B cell (primary cell): ENCODE measurements around the gene COQ4. TPM values are rescaled to one million over a fixed set of nuclear protein-coding genes. Genes with fewer than 3 reads are reported as not detected.

Experiments
- ATAC-seq: fragments of 200-7000 bp; cut with Tn5 transposase; one replicate; pipeline ENCODE4 v1.10.0; 2021; ENCODE audit warnings: low read depth, mild to moderate bottlenecking, moderate number of reproducible peaks, moderate library complexity
- CTCF ChIA-PET: fragments of 350-600 bp; sonication (Branson Sonifier 250); formaldehyde crosslinking; loops from one replicate; lab custom pipeline; 2021; ENCODE audit warnings: antibody characterized with exemption, inconsistent platforms; lab: Charles Lee
- POLR2A ChIA-PET: fragments of 350-600 bp; sonication (Branson Sonifier 250); formaldehyde crosslinking; loops from one replicate; lab custom pipeline; 2021; ENCODE audit warnings: antibody characterized with exemption; lab: Charles Lee
- DNase-seq: peaks from one replicate; pipeline ENCODE4 v3.0.0; 2013
- H2AFZ ChIP-seq: 2 replicates; pipeline ENCODE4 v1.6.1; 2012; ENCODE audit warnings: mild to moderate bottlenecking, low read depth, low read length; ENCODE audit not compliant: insufficient read depth, poor library complexity, severe bottlenecking
- H3K27ac ChIP-seq, 2 donors: 1 replicate in 1 of 2; 2 replicates in 1 of 2; pipeline ENCODE4 v1.5.1; 2012 to 2013; ENCODE audit warnings: low read length in 2 of 2, mild to moderate bottlenecking in 2 of 2, moderate library complexity in 1 of 2
- H3K27me3 ChIP-seq, 4 experiments: fragments of 200-600 bp in 1 of 4; sonication (generic) in 1 of 4; replicated peaks in 1 of 4; 1 replicate in 2 of 4; 2 replicates in 2 of 4; pipeline versions ENCODE4 v1.6.1 to v1.7.0; 2013 to 2016; ENCODE audit warnings: low read length in 3 of 4, mild to moderate bottlenecking in 2 of 4, mixed read lengths in 1 of 4, moderate library complexity in 1 of 4; ENCODE audit not compliant: insufficient read depth in 4 of 4, control insufficient read depth in 3 of 4; ENCODE audit errors: control extremely low read depth in 1 of 4
- H3K36me3 ChIP-seq, 2 experiments: replicated peaks in 1 of 2; 1 replicate in 1 of 2; 2 replicates in 1 of 2; pipeline versions ENCODE4 v1.6.1 to v1.7.1; 2013; ENCODE audit warnings: low read length in 1 of 2; ENCODE audit not compliant: insufficient read depth in 2 of 2, control insufficient read depth in 1 of 2; ENCODE audit errors: control extremely low read depth in 1 of 2, extremely low read depth in 1 of 2
- H3K4me1 ChIP-seq, 2 donors: fragments of 200-600 bp in 1 of 2; sonication (generic) in 1 of 2; 1 replicate in 1 of 2; 2 replicates in 1 of 2; pipeline versions ENCODE4 v1.5.1 to v1.6.1; 2013 to 2017; ENCODE audit warnings: low read length in 2 of 2; ENCODE audit not compliant: control insufficient read depth in 2 of 2, insufficient read depth in 2 of 2
- H3K4me2 ChIP-seq: replicated peaks from 2 replicates; pipeline ENCODE3; 2012; ENCODE audit warnings: mild to moderate bottlenecking, low read depth, low read length; ENCODE audit not compliant: poor library complexity, severe bottlenecking
- H3K4me3 ChIP-seq, 5 experiments: fragments of 200-600 bp in 1 of 5; sonication (generic) in 1 of 5; 1 replicate in 3 of 5; 2 replicates in 2 of 5; pipeline versions ENCODE4 v1.5.1 to v1.7.0; 2011 to 2016; ENCODE audit warnings: low read length in 4 of 5, mild to moderate bottlenecking in 4 of 5, low read depth in 2 of 5, control low read depth in 1 of 5, moderate library complexity in 1 of 5; ENCODE audit not compliant: insufficient read depth in 1 of 5; ENCODE audit errors: control extremely low read depth in 1 of 5, extremely low read depth in 1 of 5
- H3K79me2 ChIP-seq: fragments of 200-600 bp; sonication (generic); one replicate; pipeline ENCODE4 v1.6.0; 2016; ENCODE audit warnings: low read length; ENCODE audit not compliant: control insufficient read depth, insufficient read depth
- H3K9ac ChIP-seq: fragments of 200-600 bp; sonication (generic); 2 replicates; pipeline ENCODE4 v1.6.1; 2017; ENCODE audit warnings: mild to moderate bottlenecking, low read length, moderate library complexity
- H3K9me3 ChIP-seq, 3 donors: one replicate each; pipeline versions ENCODE4 v1.6.1 to v1.7.1; 2013; ENCODE audit warnings: low read length in 2 of 3; ENCODE audit not compliant: control insufficient read depth in 2 of 3, insufficient read depth in 1 of 3; ENCODE audit errors: control extremely low read depth in 1 of 3
- H4K20me1 ChIP-seq: 2 replicates; pipeline ENCODE4 v1.6.0; 2012; ENCODE audit warnings: mild to moderate bottlenecking, low read length; ENCODE audit not compliant: insufficient read depth, control insufficient read depth, poor library complexity, severe bottlenecking
- H3K27ac Mint-ChIP-seq: one replicate; pipeline ENCODE4 v1.8.0; 2021; ENCODE audit warnings: mixed read lengths
- H3K27me3 Mint-ChIP-seq: one replicate; pipeline ENCODE4 v1.8.0; 2021; ENCODE audit warnings: mixed read lengths
- H3K4me1 Mint-ChIP-seq: one replicate; pipeline ENCODE4 v1.8.0; 2021; ENCODE audit warnings: mixed read lengths
- H3K4me3 Mint-ChIP-seq: one replicate; pipeline ENCODE4 v1.8.0; 2021; ENCODE audit warnings: mixed read lengths
- H3K9me3 Mint-ChIP-seq: one replicate; pipeline ENCODE4 v1.8.0; 2022; ENCODE audit warnings: mixed read lengths; ENCODE audit not compliant: insufficient read depth
- CTCF ChIP-seq: fragments of 200-600 bp; IDR thresholded peaks from one replicate; pipeline ENCODE4 v1.8.0; 2022; ENCODE audit warnings: antibody characterized with exemption, mild to moderate bottlenecking
- EZH2 ChIP-seq: IDR thresholded peaks from 2 replicates; pipeline ENCODE4 v1.6.1; 2012; ENCODE audit warnings: borderline replicate concordance, low read depth, mild to moderate bottlenecking, moderate library complexity, low read length; ENCODE audit not compliant: insufficient read depth, poor library complexity, severe bottlenecking
- WGBS: methylation state at CpG from one replicate; pipeline ENCODE4 v1.1.5; 2013; ENCODE audit warnings: missing lambda C conversion rate; ENCODE audit not compliant: insufficient coverage; 5-methylcytosine and 5-hydroxymethylcytosine counted together
- intact Hi-C: fragments of 100-400 bp; cut with micrococcal nuclease; formaldehyde crosslinking; loops from one replicate; pipeline ENCODE4 v1.10.0; 2022
- polyA plus RNA-seq: library from polyadenylated mRNA; depleted of rRNA; stranded (reverse); fragments of >200 nt; gene quantifications from 2 replicates; pipeline ENCODE4 v1.2.3, GENCODE V29; 2012
- total RNA-seq, 2 donors: library from RNA; stranded (reverse); fragments of 120-200 nt in 1 of 2; gene quantifications; 1 replicate in 1 of 2; 2 replicates in 1 of 2; pipeline versions ENCODE4 v1.2.3 to v1.2.4, GENCODE V29; 2013 to 2022

The COQ4 gene
- total and polyA plus RNA-seq, 2 donors (not counting 1 experiment from before 2014, with no cell fraction given): 54.9 to 62.8 TPM

- no peak overlapping the region for H3K4me2 ChIP-seq
- no peak for ATAC-seq
- Mint-ChIP-seq H3K4me1 (peaks cover 10% of the 10 kb centered on the region), H3K9me3 (no peaks in the 10 kb centered on the region), H3K27me3 (no peaks in the 10 kb centered on the region), H3K4me3 (no peak overlapping the region), H3K27ac (no peak overlapping the region)
- H3K4me1 ChIP-seq: peaks cover 7 to 10% of the 10 kb centered on the region in 2 donors
- H2AFZ ChIP-seq: no peak overlapping the region
- H3K27ac ChIP-seq: no peak overlapping the region
- H3K79me2 ChIP-seq: peaks cover 3% of the 10 kb centered on the region
- ChIA-PET POLR2A (no interaction called here), CTCF (no interaction called here)
- no peak for DNase-seq
- no peaks in the 10 kb centered on the region for H3K27me3 ChIP-seq
- no peaks in the 10 kb centered on the region for H4K20me1 ChIP-seq
- no peak for TF ChIP-seq EZH2
- TF ChIP-seq CTCF: no peak
- no CpG with 5 or more reads among the region's 2 CpGs for WGBS
- no peaks in the 10 kb centered on the region for H3K9me3 ChIP-seq
- intact Hi-C loops: no loop called here
- H3K9ac ChIP-seq: no peak overlapping the region
- peaks cover 0 to 40% of the 10 kb centered on the region in 2 experiments for H3K36me3 ChIP-seq
- H3K4me3 ChIP-seq: no peak overlapping the region
Measured at GRCh38 chr9:128317629-128318028, 5.0 kb upstream of the COQ4 start.

DNA sequence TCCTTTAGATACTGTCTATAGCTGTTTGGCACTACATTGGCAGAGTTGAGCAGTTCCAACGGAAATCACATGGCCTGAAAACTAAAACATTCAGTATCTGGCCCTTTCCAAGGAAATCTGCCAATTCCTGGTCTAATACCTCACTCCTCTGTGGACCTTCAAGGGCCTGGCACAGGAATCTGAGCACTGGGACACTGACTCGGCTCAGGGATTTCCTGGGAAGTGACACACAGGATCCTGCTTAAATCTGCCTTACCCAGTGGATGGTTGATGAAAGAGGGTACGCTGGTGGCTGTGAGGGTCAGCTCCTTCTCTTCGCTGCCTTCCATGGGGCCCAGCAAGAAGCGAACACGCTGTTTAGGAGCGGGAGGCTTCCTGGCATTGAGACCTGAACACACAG lies 1.3 kb upstream of the COQ4 start:
- H3K27me3 Mint-ChIP-seq: no peaks in the 10 kb centered on the region
- TF ChIP-seq CTCF (no peak), EZH2 (no peak)
- Histone ChIP-seq H4K20me1 (no peaks in the 10 kb centered on the region), H3K36me3 (peaks cover 0 to 28% of the 10 kb centered on the region in 2 experiments), H3K27ac (no peak overlapping the region), H3K9ac (no peak overlapping the region), H3K27me3 (no peaks in the 10 kb centered on the region), H2AFZ (no peak overlapping the region), H3K9me3 (no peaks in the 10 kb centered on the region), H3K4me3 (no peak overlapping the region), H3K4me1 (peaks cover 17 to 22% of the 10 kb centered on the region in 2 donors), H3K4me2 (peak overlapping the region; percentile 95), H3K79me2 (peaks cover 33% of the 10 kb centered on the region)
- intact Hi-C loops: loop anchor here (5.0 kb wide), 2 partner anchors 129 to 231 kb away; partner anchors contain the start of genes CIZ1 and SPTAN1
- DNase-seq (no peak), ATAC-seq (no peak)
- ChIA-PET POLR2A (interaction anchor here (0.6 to 1.8 kb wide), 2 partner anchors 46 to 178 kb away, joined by 3 to 4 read pairs; partner anchors contain the start of genes GOLGA2 and SWI5), CTCF (interaction anchor here (1.6 kb wide), 1 partner anchor 20 kb away, joined by 8 read pairs; no protein-coding TSS in a partner anchor)
- peak overlapping the region; percentile 97 for H3K4me3 Mint-ChIP-seq
- no CpG with 5 or more reads among the region's 7 CpGs for WGBS
- H3K9me3 Mint-ChIP-seq: no peaks in the 10 kb centered on the region
- H3K4me1 Mint-ChIP-seq: peaks cover 31% of the 10 kb centered on the region
- peak overlapping the region; percentile 15 for H3K27ac Mint-ChIP-seq
